ENCODE data around the gene MSN. TPM values are rescaled to one million over a fixed set of nuclear protein-coding genes. Genes with fewer than 3 reads are reported as not detected.

MSN gene
- total RNA-seq, 1 experiment from 2014 or later: 91.2 TPM

- TF ChIP-seq, protein P1, sequence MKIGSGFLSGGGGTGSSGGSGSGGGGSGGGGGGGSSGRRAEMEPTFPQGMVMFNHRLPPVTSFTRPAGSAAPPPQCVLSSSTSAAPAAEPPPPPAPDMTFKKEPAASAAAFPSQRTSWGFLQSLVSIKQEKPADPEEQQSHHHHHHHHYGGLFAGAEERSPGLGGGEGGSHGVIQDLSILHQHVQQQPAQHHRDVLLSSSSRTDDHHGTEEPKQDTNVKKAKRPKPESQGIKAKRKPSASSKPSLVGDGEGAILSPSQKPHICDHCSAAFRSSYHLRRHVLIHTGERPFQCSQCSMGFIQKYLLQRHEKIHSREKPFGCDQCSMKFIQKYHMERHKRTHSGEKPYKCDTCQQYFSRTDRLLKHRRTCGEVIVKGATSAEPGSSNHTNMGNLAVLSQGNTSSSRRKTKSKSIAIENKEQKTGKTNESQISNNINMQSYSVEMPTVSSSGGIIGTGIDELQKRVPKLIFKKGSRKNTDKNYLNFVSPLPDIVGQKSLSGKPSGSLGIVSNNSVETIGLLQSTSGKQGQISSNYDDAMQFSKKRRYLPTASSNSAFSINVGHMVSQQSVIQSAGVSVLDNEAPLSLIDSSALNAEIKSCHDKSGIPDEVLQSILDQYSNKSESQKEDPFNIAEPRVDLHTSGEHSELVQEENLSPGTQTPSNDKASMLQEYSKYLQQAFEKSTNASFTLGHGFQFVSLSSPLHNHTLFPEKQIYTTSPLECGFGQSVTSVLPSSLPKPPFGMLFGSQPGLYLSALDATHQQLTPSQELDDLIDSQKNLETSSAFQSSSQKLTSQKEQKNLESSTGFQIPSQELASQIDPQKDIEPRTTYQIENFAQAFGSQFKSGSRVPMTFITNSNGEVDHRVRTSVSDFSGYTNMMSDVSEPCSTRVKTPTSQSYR (CRISPR knock-in tag; IDR thresholded peaks at IDR 0.05): no peak
- TF ChIP-seq, protein P2, sequence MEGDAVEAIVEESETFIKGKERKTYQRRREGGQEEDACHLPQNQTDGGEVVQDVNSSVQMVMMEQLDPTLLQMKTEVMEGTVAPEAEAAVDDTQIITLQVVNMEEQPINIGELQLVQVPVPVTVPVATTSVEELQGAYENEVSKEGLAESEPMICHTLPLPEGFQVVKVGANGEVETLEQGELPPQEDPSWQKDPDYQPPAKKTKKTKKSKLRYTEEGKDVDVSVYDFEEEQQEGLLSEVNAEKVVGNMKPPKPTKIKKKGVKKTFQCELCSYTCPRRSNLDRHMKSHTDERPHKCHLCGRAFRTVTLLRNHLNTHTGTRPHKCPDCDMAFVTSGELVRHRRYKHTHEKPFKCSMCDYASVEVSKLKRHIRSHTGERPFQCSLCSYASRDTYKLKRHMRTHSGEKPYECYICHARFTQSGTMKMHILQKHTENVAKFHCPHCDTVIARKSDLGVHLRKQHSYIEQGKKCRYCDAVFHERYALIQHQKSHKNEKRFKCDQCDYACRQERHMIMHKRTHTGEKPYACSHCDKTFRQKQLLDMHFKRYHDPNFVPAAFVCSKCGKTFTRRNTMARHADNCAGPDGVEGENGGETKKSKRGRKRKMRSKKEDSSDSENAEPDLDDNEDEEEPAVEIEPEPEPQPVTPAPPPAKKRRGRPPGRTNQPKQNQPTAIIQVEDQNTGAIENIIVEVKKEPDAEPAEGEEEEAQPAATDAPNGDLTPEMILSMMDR (IDR thresholded peaks at IDR 0.05): no peak
- TF ChIP-seq NR2C2 (CRISPR knock-in tag; IDR thresholded peaks at IDR 0.05): no peak
These were observed 78.0 kb downstream of the MSN start (continued) for GRCh38 chrX:65745427-65745826.

GRCh38 chrX:65745992-65746391 lies 78.5 kb downstream of the MSN start:
- ChIA-PET CTCF (interaction anchor here (1.2 to 1.8 kb wide), 5 partner anchors 19 to 271 kb away, joined by 3 to 5 read pairs (median 4); no protein-coding TSS in a partner anchor), POLR2A (no interaction called here)
- ATAC-seq (no peak), DNase-seq (ENCODE audit: low spot score) (no peak)
- H3K4me3 Mint-ChIP-seq: no peak overlapping the region
- TF ChIP-seq ELF4 (CRISPR knock-in tag; IDR thresholded peaks at IDR 0.05; ENCODE audit: low read depth) (no peak), SP1 (CRISPR knock-in tag; conservative IDR thresholded peaks at IDR 0.05) (no peak), RORB (CRISPR knock-in tag; IDR thresholded peaks at IDR 0.05) (no peak), JUN (CRISPR knock-in tag; IDR thresholded peaks at IDR 0.05) (no peak), ZNF138 (CRISPR knock-in tag; conservative IDR thresholded peaks at IDR 0.05) (no peak), ETV6 (CRISPR knock-in tag; IDR thresholded peaks at IDR 0.05) (no peak), FOXJ3 (CRISPR knock-in tag; IDR thresholded peaks at IDR 0.05; ENCODE audit: borderline replicate concordance) (no peak), EMX1 (CRISPR knock-in tag; IDR thresholded peaks at IDR 0.05) (no peak)
- TF ChIP-seq, protein P3, sequence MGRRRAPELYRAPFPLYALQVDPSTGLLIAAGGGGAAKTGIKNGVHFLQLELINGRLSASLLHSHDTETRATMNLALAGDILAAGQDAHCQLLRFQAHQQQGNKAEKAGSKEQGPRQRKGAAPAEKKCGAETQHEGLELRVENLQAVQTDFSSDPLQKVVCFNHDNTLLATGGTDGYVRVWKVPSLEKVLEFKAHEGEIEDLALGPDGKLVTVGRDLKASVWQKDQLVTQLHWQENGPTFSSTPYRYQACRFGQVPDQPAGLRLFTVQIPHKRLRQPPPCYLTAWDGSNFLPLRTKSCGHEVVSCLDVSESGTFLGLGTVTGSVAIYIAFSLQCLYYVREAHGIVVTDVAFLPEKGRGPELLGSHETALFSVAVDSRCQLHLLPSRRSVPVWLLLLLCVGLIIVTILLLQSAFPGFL (CRISPR knock-in tag; IDR thresholded peaks at IDR 0.05; ENCODE audit: borderline replicate concordance): no peak
- TF ChIP-seq, protein P4, sequence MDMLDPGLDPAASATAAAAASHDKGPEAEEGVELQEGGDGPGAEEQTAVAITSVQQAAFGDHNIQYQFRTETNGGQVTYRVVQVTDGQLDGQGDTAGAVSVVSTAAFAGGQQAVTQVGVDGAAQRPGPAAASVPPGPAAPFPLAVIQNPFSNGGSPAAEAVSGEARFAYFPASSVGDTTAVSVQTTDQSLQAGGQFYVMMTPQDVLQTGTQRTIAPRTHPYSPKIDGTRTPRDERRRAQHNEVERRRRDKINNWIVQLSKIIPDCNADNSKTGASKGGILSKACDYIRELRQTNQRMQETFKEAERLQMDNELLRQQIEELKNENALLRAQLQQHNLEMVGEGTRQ (CRISPR knock-in tag; IDR thresholded peaks at IDR 0.05): no peak
- no peak overlapping the region for H3K27ac Mint-ChIP-seq
- peaks cover 5% of the 10 kb centered on the region for H3K36me3 Mint-ChIP-seq
- no peaks in the 10 kb centered on the region for H3K27me3 Mint-ChIP-seq (ENCODE audit: low read depth)
- peaks cover 15% of the 10 kb centered on the region for H3K4me1 Mint-ChIP-seq
- peaks cover 5% of the 10 kb centered on the region; the same call in 1 of the 2 replicates for H3K9me3 Mint-ChIP-seq

DNA sequence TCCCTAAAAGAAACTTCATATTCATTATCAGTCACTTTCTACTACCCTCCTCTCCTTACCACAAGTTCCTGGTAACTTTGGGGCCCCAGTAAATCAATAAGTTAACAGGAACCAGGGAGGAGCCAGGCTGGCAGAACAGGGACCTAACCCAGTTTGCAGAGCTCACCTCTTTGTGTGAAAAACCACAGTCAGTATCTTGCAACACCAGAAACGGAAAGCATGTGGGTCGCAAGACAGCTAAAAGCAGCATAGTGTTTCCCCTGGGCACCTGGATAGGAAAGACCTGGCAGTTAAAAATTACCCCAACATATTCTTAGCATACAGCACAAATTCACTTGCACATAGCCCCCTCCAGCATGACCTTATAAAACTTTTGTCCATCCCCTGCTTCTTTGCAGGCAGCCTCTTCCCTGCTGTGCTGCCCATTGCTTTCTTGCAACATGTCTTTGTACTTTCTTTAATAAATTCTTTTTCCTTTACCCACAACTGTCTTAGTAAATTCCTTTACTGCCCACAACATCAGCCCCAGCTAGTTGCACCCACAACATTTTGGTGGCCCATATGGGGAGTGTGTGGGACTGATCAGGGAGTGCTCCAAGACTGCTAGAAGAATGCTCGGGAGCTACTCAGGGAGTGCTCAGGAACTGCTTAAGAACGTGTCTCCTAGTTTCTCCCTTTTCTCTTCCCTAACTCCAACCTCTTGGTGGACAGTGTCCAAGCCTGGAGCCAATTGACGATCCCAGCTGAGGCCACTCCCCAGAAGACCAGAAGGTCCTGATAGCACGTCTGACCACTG lies 83.4 kb downstream of the MSN start:
- no peak for DNase-seq (ENCODE audit: low spot score)
- Mint-ChIP-seq H3K36me3 (peaks cover 11% of the 10 kb centered on the region), H3K27me3 (ENCODE audit: low read depth) (no peaks in the 10 kb centered on the region; the same call in 1 of the 2 replicates), H3K4me1 (no peaks in the 10 kb centered on the region; the same call in 1 of the 2 replicates), H3K9me3 (peaks cover 22% of the 10 kb centered on the region), H3K27ac (no peak overlapping the region), H3K4me3 (no peak overlapping the region)
- TF ChIP-seq ZNF263 (CRISPR knock-in tag; IDR thresholded peaks at IDR 0.05; ENCODE audit: low read depth): no peak
- TF ChIP-seq, protein P5, sequence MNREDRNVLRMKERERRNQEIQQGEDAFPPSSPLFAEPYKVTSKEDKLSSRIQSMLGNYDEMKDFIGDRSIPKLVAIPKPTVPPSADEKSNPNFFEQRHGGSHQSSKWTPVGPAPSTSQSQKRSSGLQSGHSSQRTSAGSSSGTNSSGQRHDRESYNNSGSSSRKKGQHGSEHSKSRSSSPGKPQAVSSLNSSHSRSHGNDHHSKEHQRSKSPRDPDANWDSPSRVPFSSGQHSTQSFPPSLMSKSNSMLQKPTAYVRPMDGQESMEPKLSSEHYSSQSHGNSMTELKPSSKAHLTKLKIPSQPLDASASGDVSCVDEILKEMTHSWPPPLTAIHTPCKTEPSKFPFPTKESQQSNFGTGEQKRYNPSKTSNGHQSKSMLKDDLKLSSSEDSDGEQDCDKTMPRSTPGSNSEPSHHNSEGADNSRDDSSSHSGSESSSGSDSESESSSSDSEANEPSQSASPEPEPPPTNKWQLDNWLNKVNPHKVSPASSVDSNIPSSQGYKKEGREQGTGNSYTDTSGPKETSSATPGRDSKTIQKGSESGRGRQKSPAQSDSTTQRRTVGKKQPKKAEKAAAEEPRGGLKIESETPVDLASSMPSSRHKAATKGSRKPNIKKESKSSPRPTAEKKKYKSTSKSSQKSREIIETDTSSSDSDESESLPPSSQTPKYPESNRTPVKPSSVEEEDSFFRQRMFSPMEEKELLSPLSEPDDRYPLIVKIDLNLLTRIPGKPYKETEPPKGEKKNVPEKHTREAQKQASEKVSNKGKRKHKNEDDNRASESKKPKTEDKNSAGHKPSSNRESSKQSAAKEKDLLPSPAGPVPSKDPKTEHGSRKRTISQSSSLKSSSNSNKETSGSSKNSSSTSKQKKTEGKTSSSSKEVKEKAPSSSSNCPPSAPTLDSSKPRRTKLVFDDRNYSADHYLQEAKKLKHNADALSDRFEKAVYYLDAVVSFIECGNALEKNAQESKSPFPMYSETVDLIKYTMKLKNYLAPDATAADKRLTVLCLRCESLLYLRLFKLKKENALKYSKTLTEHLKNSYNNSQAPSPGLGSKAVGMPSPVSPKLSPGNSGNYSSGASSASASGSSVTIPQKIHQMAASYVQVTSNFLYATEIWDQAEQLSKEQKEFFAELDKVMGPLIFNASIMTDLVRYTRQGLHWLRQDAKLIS (CRISPR knock-in tag; IDR thresholded peaks at IDR 0.05; ENCODE audit: borderline replicate concordance): no peak
- ChIA-PET POLR2A (no interaction called here), CTCF (no interaction called here)
- ATAC-seq: no peak

Measured in WTC11 (cell line).